H1 (cell line): ENCODE results near the gene PAK1IP1. TPM values are rescaled to one million over a fixed set of nuclear protein-coding genes. Genes with fewer than 3 reads are reported as not detected.

Experiments used
- CTCF ChIA-PET: fragments of 300-600 bp; sonication (Branson Sonifier 250); formaldehyde crosslinking; loops from one replicate; lab custom pipeline; 2021; ENCODE audit not compliant: partially characterized antibody; lab: Charles Lee
- POLR2A ChIA-PET: fragments of 300-600 bp; sonication (Branson Sonifier 250); formaldehyde crosslinking; loops from one replicate; lab custom pipeline; 2021; ENCODE audit warnings: inconsistent platforms; ENCODE audit not compliant: partially characterized antibody; lab: Charles Lee
- DNase-seq, 2 experiments: peaks; one replicate each; pipeline versions ENCODE4 v3.0.0 to v3.0.0-alpha.2; 2010 to 2022; ENCODE audit warnings: low spot score in 2 of 2, low read depth in 1 of 2, mixed read lengths in 1 of 2
- FAIRE-seq: peaks from 2 replicates; lab custom pipeline; 2011; peaks lifted over from hg19 to GRCh38; lab: Jason Lieb, UNC
- H2AFZ ChIP-seq: 2 replicates; pipeline ENCODE4 v1.8.1; 2012; ENCODE audit warnings: low read length, inconsistent platforms
- H2AK5ac ChIP-seq: 2 replicates; pipeline ENCODE4 v1.6.1; 2013; ENCODE audit warnings: low read depth, low read length
- H2BK120ac ChIP-seq: replicated peaks from 2 replicates; pipeline ENCODE3; 2013; ENCODE audit warnings: low read depth, low read length, inconsistent platforms
- H2BK12ac ChIP-seq: 2 replicates; pipeline ENCODE4 v1.6.1; 2013; ENCODE audit warnings: low read depth, low read length
- H2BK15ac ChIP-seq: 2 replicates; pipeline ENCODE4 v1.6.1; 2013; ENCODE audit warnings: low read length
- H2BK20ac ChIP-seq: 2 replicates; pipeline ENCODE4 v1.6.1; 2013; ENCODE audit warnings: low read length
- H2BK5ac ChIP-seq: 2 replicates; pipeline ENCODE4 v1.6.1; 2013; ENCODE audit warnings: low read depth, low read length
- H3K14ac ChIP-seq: 2 replicates; pipeline ENCODE4 v1.6.1; 2013; ENCODE audit warnings: inconsistent platforms; ENCODE audit not compliant: insufficient read length
- H3K18ac ChIP-seq: 2 replicates; pipeline ENCODE4 v1.6.1; 2013; ENCODE audit warnings: low read length; ENCODE audit errors: extremely low read depth
- H3K23ac ChIP-seq: 2 replicates; pipeline ENCODE4 v1.6.1; 2013; ENCODE audit warnings: inconsistent platforms; ENCODE audit not compliant: insufficient read length
- H3K23me2 ChIP-seq: 2 replicates; pipeline ENCODE4 v1.6.1; 2013; ENCODE audit warnings: low read depth, low read length
- H3K27ac ChIP-seq: 2 replicates; pipeline ENCODE4 v1.6.1; 2011; ENCODE audit warnings: low read depth, low read length, inconsistent platforms
- H3K27me3 ChIP-seq, 4 experiments: replicated peaks in 1 of 4; 1 replicate in 1 of 4; 2 replicates in 3 of 4; pipeline versions ENCODE4 v1.6.1 to v1.8.1; 2011 to 2013; ENCODE audit warnings: low read length in 3 of 4, mild to moderate bottlenecking in 3 of 4, inconsistent platforms in 2 of 4, mixed read lengths in 2 of 4, moderate library complexity in 1 of 4; ENCODE audit not compliant: control insufficient read depth in 3 of 4, insufficient read depth in 3 of 4; ENCODE audit errors: extremely low read depth in 1 of 4
- H3K36me3 ChIP-seq, 4 experiments: 2 replicates each; pipeline versions ENCODE4 v1.6.1 to v1.8.1; 2011 to 2013; ENCODE audit warnings: mild to moderate bottlenecking in 4 of 4, low read length in 3 of 4, moderate library complexity in 2 of 4, control low read depth in 1 of 4, inconsistent platforms in 1 of 4; ENCODE audit not compliant: insufficient read depth in 4 of 4, control insufficient read depth in 2 of 4
- H3K4ac ChIP-seq: replicated peaks from 2 replicates; pipeline ENCODE3; 2013; ENCODE audit warnings: low read length, low read depth, mixed read lengths, inconsistent platforms; ENCODE audit not compliant: insufficient read length
- H3K4me1 ChIP-seq, 4 experiments: replicated peaks in 1 of 4; 1 replicate in 1 of 4; 2 replicates in 3 of 4; pipeline versions ENCODE4 v1.6.1 to v1.8.1; 2011 to 2013; ENCODE audit warnings: low read length in 3 of 4, inconsistent platforms in 2 of 4, mixed read lengths in 1 of 4; ENCODE audit not compliant: insufficient read depth in 4 of 4, control insufficient read depth in 3 of 4
- H3K4me2 ChIP-seq, 2 experiments: 2 replicates each; pipeline versions ENCODE4 v1.6.1 to v1.8.1; 2011 to 2013; ENCODE audit warnings: low read depth in 2 of 2, low read length in 2 of 2, control low read depth in 1 of 2, inconsistent platforms in 1 of 2, mild to moderate bottlenecking in 1 of 2; ENCODE audit not compliant: insufficient read depth in 1 of 2
- H3K4me3 ChIP-seq, 4 experiments: fragments of 200-600, 300-600 bp in 1 of 4; sonication (generic), shearing (Covaris generic), sonication (Bioruptor Twin) in 1 of 4; 2 replicates each; pipeline versions ENCODE4 v1.5.1 to v1.8.1; 2011 to 2016; ENCODE audit warnings: low read length in 4 of 4, low read depth in 3 of 4, control low read depth in 2 of 4, inconsistent platforms in 2 of 4, mild to moderate bottlenecking in 2 of 4, mixed read lengths in 1 of 4, moderate library complexity in 1 of 4; ENCODE audit not compliant: insufficient read depth in 2 of 4; ENCODE audit errors: extremely low read depth in 1 of 4
- H3K56ac ChIP-seq: replicated peaks from 2 replicates; pipeline ENCODE3; 2013; ENCODE audit warnings: low read depth, mild to moderate bottlenecking, mixed read lengths, low read length, inconsistent platforms; ENCODE audit not compliant: insufficient read length
- H3K79me1 ChIP-seq: 2 replicates; pipeline ENCODE4 v1.6.1; 2013; ENCODE audit warnings: low read depth, low read length, control low read depth
- H3K79me2 ChIP-seq, 2 experiments: 2 replicates each; pipeline versions ENCODE4 v1.6.1 to v1.8.1; 2012 to 2013; ENCODE audit warnings: low read length in 2 of 2, mild to moderate bottlenecking in 2 of 2, inconsistent platforms in 1 of 2; ENCODE audit not compliant: insufficient read depth in 2 of 2, control insufficient read depth in 1 of 2
- H3K9ac ChIP-seq, 4 experiments: replicated peaks in 1 of 4; 1 replicate in 1 of 4; 2 replicates in 3 of 4; pipeline versions ENCODE4 v1.6.1 to v1.8.1; 2011 to 2013; ENCODE audit warnings: low read depth in 3 of 4, low read length in 3 of 4, control low read depth in 2 of 4, mild to moderate bottlenecking in 2 of 4, moderate library complexity in 2 of 4, inconsistent platforms in 1 of 4; ENCODE audit errors: extremely low read depth in 1 of 4
- H3K9me3 ChIP-seq, 2 experiments: 2 replicates each; pipeline versions ENCODE4 v1.6.1 to v1.8.1; 2012 to 2013; ENCODE audit warnings: mild to moderate bottlenecking in 2 of 2, moderate library complexity in 2 of 2, control low read depth in 1 of 2, inconsistent platforms in 1 of 2, low read depth in 1 of 2, low read length in 1 of 2, mixed read lengths in 1 of 2; ENCODE audit not compliant: insufficient read depth in 2 of 2
- H4K20me1 ChIP-seq, 2 experiments: replicated peaks in 1 of 2; 2 replicates each; pipeline versions ENCODE3 to v1.8.1; 2011 to 2013; ENCODE audit warnings: inconsistent platforms in 2 of 2, low read length in 2 of 2, mild to moderate bottlenecking in 1 of 2; ENCODE audit not compliant: insufficient read depth in 2 of 2, control insufficient read depth in 1 of 2
- H4K5ac ChIP-seq: 2 replicates; pipeline ENCODE4 v1.6.1; 2013; ENCODE audit warnings: low read length, low read depth, mixed read lengths, inconsistent platforms; ENCODE audit not compliant: insufficient read length
- H4K8ac ChIP-seq: 2 replicates; pipeline ENCODE4 v1.8.0; 2013; ENCODE audit warnings: mild to moderate bottlenecking, moderate library complexity, low read length, inconsistent platforms; ENCODE audit not compliant: insufficient read depth; ENCODE audit errors: extremely low read depth
- H4K91ac ChIP-seq: replicated peaks from 2 replicates; pipeline ENCODE3; 2013; ENCODE audit warnings: low read length, mixed read lengths, inconsistent platforms; ENCODE audit not compliant: insufficient read length
- CTCF ChIP-seq, 3 experiments: IDR thresholded peaks; 1 replicate in 2 of 3; 2 replicates in 1 of 3; pipeline versions ENCODE4 v1.5.1 to v1.6.1; 2011; ENCODE audit warnings: low read length in 3 of 3, mild to moderate bottlenecking in 3 of 3, inconsistent platforms in 2 of 3, low read depth in 1 of 3, moderate library complexity in 1 of 3; ENCODE audit not compliant: insufficient read depth in 1 of 3; ENCODE audit errors: control extremely low read depth in 1 of 3
- MAFK ChIP-seq: IDR thresholded peaks from 2 replicates; pipeline ENCODE4 v1.6.1; 2012; ENCODE audit warnings: low read depth, mild to moderate bottlenecking, improper control_type of control experiment, low read length
- SP1 ChIP-seq: IDR thresholded peaks from 2 replicates; pipeline ENCODE4 v1.6.1; 2011; ENCODE audit warnings: low read depth, low read length
- WGBS, 2 experiments: shearing (Covaris generic) in 1 of 2; methylation state at CpG; one replicate each; pipeline versions ENCODE4 v1.1.6 to v1.1.7; 2013 to 2015; ENCODE audit warnings: low lambda C conversion rate in 2 of 2, mixed read lengths in 2 of 2, inconsistent platforms in 1 of 2, low coverage in 1 of 2, missing lambda C conversion rate in 1 of 2; ENCODE audit not compliant: insufficient replicate concordance in 2 of 2, insufficient coverage in 1 of 2, insufficient read length in 1 of 2; ENCODE audit errors: extremely low coverage in 1 of 2, missing lambda C conversion rate in 1 of 2; 5-methylcytosine and 5-hydroxymethylcytosine counted together
- polyA plus RNA-seq, 7 experiments: library from polyadenylated mRNA; depleted of rRNA in 3 of 7; stranded (reverse) in 5 of 7; unstranded in 2 of 7; fragments of >200 nt in 5 of 7; fragments of 200-250 nt in 2 of 7; gene quantifications; 1 replicate in 5 of 7; 2 replicates in 1 of 7; 4 replicates in 1 of 7; pipeline versions ENCODE4 v1.2.1 to v1.2.3, GENCODE V29; 2011 to 2013; ENCODE audit warnings: missing spikeins in 2 of 7, mixed read lengths in 2 of 7
- total RNA-seq: library from RNA; stranded (reverse); fragmentation: NEBNext Ultra II Directional; extraction: Animal tissue kit (Norgen Biotek cat#: 25700); gene quantifications from 2 replicates; pipeline ENCODE4 v1.2.1, GENCODE V29; 2021

PAK1IP1 gene
- total and polyA plus RNA-seq, 2 of the 8 experiments (the other 6 are each of a cell fraction or from before 2014, with no cell fraction given) = 19.7 to 43.6 TPM

GRCh38 chr6:10733151-10733715 lies 38.5 kb downstream of the PAK1IP1 start:
- H3K14ac ChIP-seq = no peak overlapping the region
- H3K27ac ChIP-seq = no peak overlapping the region
- H3K4me1 ChIP-seq = no peaks in the 10 kb centered on the region
- H4K8ac ChIP-seq = no peak overlapping the region
- H3K9me3 ChIP-seq = no peaks in the 10 kb centered on the region
- H2BK120ac ChIP-seq = no peak overlapping the region
- H3K23ac ChIP-seq = no peak overlapping the region
- H3K18ac ChIP-seq = no peak overlapping the region
- H3K4me3 ChIP-seq = no peak overlapping the region
- H4K91ac ChIP-seq = no peak overlapping the region
- FAIRE-seq = no peak
- H3K4me2 ChIP-seq = no peak overlapping the region
- 94% methylated on average over 17 of the region's 17 CpGs; no CpG with 5 or more reads in 1 of the 2 experiments for WGBS, 2 experiments
- no peak overlapping the region for H3K9ac ChIP-seq
- peaks cover 3 to 39% (median 21%) of the 10 kb centered on the region in 4 experiments for H3K36me3 ChIP-seq
- no peak overlapping the region for H2BK15ac ChIP-seq
- H4K5ac ChIP-seq = no peak overlapping the region
- H2BK12ac ChIP-seq = no peak overlapping the region
- H3K79me2 ChIP-seq = no peaks in the 10 kb centered on the region
- peak in 1 of 2 experiments; percentile 35 for DNase-seq
- no peak overlapping the region for H2AFZ ChIP-seq
- ChIA-PET POLR2A (interaction anchor here (0.6 to 2.8 kb wide), 7 partner anchors 9 to 24 kb away, joined by 3 to 15 read pairs (median 5); partner anchors contain the start of genes TMEM14B and TMEM14C), CTCF (interaction anchor here (0.7 to 2.6 kb wide), 5 partner anchors 9 to 28 kb away, joined by 3 to 7 read pairs (median 3); no protein-coding TSS in a partner anchor)
- no peak overlapping the region for H2BK5ac ChIP-seq
- H3K27me3 ChIP-seq = no peaks in the 10 kb centered on the region
- H3K56ac ChIP-seq = no peak overlapping the region
- H3K23me2 ChIP-seq = no peaks in the 10 kb centered on the region
- TF ChIP-seq MAFK (peak; percentile 78), CTCF (IDR thresholded peaks at IDR 0.05; ENCODE audit: control extremely low read depth in 1 of 3, insufficient read depth in 1 of 3, low read depth in 1 of 3, low read length in 3 of 3) (no peak), SP1 (0 out of 2 replicates have a peak, but pooled peaks have one; percentile 43)
- no peaks in the 10 kb centered on the region for H3K79me1 ChIP-seq
- H3K4ac ChIP-seq = no peak overlapping the region
- no peak overlapping the region for H2BK20ac ChIP-seq
- no peak overlapping the region for H2AK5ac ChIP-seq
- H4K20me1 ChIP-seq = peaks cover 0 to 1% of the 10 kb centered on the region in 2 experiments
